Measurements from ENCODE around the gene MARCHF3.
A peak's percentile ranks its signal among the peaks of the same experiment; 100 is the strongest.

The MARCHF3 gene

GRCh38 chr5:126855266-126855665 is 175.1 kb downstream of the MARCHF3 start:
- DNase-seq (ENCODE audit: low read depth): no peak
- no peak for TF ChIP-seq CTCF (IDR thresholded peaks at IDR 0.05; ENCODE audit: insufficient read depth, low read depth, low read length, missing control alignments)
- no peak overlapping the region for H3K4me3 ChIP-seq (ENCODE audit: low read depth, low read length)

GRCh38 chr5:126854526-126855110 is 175.7 kb downstream of the MARCHF3 start:
- no peak for DNase-seq (ENCODE audit: low read depth)
- no peak for TF ChIP-seq CTCF (IDR thresholded peaks at IDR 0.05; ENCODE audit: insufficient read depth, low read depth, low read length, missing control alignments)

DNA sequence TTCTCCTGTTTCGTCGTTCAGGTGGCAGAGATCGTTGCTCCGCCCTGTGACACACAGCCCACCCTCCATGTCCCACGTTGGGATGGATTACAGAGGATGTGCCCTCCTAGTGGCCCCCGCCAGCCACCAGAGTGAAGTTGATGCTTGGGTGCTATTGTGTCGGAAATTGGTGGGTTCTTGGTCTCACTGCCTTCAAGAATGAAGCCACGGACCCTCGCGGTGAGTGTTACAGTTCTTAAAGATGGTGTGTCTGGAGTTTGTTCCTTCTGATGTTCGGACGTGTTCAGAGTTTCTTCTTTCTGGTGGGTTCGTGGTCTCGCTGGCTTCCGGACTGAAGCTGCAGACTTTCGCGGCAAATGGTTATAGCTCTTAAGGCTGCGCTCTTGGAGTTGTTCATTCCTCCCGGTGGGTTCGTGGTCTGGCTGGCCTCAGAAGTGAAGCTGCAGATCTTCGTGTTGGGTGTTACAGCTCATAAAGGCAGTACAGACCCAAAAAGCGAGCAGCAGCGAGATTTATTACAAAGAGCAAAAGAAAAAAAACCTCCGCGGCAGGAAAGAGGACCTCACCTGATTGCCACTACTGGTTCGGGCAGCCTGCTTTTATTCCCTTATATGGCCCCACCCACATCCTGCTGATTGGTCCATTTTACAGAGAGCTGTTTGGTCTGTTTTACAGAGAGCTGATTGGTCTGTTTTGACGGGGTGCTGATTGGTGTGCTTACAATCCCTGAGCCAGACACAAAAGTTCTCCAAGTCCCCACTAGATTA is 176.6 kb downstream of the MARCHF3 start:
- H3K4me3 ChIP-seq (ENCODE audit: low read depth, low read length): peak overlapping the region; percentile 40

More at GRCh38 chr5:126854526-126855110, 175.7 kb downstream of the MARCHF3 start:
- H3K4me3 ChIP-seq (ENCODE audit: low read depth, low read length): no peak overlapping the region

DNA sequence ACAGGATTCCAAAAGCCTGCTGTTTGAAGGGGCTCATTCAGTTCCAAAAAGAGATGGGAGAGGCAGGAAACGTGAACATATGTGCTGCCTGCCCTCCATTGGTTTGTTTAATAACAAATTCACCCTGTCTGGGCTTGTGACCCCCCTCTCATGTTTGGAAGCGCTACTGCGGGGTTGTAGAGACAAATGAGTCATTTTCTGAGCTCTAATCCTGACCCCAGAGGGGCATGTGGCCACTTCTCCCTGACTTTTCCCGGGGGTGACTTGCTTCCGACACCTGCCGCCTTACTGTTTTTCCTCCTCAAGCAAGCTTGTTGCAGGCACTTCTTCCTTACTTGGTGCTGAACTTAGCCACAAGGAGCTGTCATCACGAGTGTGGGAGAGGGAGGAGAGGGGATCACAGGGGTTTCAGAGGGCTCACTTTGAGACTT is 177.5 kb downstream of the MARCHF3 start:
- DNase-seq (ENCODE audit: low read depth): no peak
- H3K4me3 ChIP-seq (ENCODE audit: low read depth, low read length): no peak overlapping the region
- TF ChIP-seq CTCF (IDR thresholded peaks at IDR 0.05; ENCODE audit: insufficient read depth, low read depth, low read length, missing control alignments): no peak

More for the DNA sequence above, 176.6 kb downstream of the MARCHF3 start:
- peak; percentile 47 for DNase-seq (ENCODE audit: low read depth)

GRCh38 chr5:126852091-126852571 is 178.2 kb downstream of the MARCHF3 start:
- no peak overlapping the region for H3K4me3 ChIP-seq (ENCODE audit: low read depth, low read length)
- TF ChIP-seq CTCF (IDR thresholded peaks at IDR 0.05; ENCODE audit: insufficient read depth, low read depth, low read length, missing control alignments): no peak
- DNase-seq (ENCODE audit: low read depth): peak; percentile 74

DNA sequence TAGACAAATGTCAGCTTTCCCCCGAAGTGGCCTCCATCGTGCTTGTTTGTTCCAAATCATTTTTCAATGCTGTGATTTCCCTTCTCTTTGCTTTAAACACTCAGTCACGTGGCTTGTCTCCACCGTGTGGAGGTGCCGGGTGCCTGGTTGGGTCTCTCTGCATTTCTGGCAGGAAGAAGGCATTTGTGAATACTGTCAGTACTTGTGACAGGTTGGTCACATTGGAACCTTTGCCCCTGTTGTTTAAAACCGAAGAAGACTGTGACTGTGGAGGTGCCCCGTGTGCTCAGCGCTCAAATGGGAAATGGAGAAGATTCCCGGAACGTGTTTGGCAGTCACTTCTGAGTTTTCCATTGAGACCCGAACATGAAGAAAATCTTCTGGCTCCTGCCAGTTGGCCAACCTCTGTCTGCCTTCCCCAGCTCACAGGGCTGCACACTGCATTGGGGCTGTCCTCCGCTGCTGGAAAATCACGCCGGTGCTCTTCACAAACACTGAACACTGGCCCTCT is 178.8 kb downstream of the MARCHF3 start:
- no peak for DNase-seq (ENCODE audit: low read depth)
- no peak overlapping the region for H3K4me3 ChIP-seq (ENCODE audit: low read depth, low read length)
- TF ChIP-seq CTCF (IDR thresholded peaks at IDR 0.05; ENCODE audit: insufficient read depth, low read depth, low read length, missing control alignments): no peak

DNA sequence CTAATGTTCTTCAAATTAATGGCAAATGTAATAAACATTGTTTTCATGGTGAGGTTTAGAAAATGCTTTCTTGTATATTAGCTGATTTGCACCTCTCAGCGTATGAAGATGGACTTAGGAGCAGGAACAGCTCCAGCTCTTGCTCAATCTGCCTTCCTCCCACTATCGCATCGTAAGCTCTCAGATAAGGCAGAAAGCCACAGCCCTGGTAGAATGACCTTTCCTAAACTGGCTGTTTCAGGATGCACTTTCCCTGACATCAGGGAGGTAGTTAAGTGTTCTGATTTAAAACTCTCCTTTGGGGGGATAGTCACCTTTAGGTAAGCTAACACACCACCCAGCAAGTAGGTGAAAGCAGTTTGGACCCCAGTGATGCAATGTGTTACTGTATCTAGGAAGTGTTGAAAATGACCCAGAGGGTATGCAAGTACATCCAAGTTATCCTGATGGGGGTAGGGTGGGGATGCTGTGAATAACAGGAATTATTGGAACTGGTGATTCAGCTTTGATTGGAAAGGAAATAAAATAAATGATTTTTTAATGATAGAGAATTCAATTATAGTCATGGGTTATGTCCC is 181.2 kb downstream of the MARCHF3 start:
- TF ChIP-seq CTCF (IDR thresholded peaks at IDR 0.05; ENCODE audit: insufficient read depth, low read depth, low read length, missing control alignments): no peak
- H3K4me3 ChIP-seq (ENCODE audit: low read depth, low read length): no peak overlapping the region
- DNase-seq (ENCODE audit: low read depth): no peak

All from GM12865 (cell line).